RWPE1 (cell line): Measurements from ENCODE around the gene SORCS1.

Source experiments
- CTCF ChIA-PET: fragments of 350-600 bp; sonication (Branson Sonifier 250); formaldehyde crosslinking; extraction: SDS; loops from one replicate; lab custom pipeline; 2021; lab: Yijun Ruan, JAX
- POLR2A ChIA-PET: fragments of 400-600 bp; formaldehyde crosslinking; extraction: SDS; loops from one replicate; lab custom pipeline; 2020; ENCODE audit warnings: antibody characterized with exemption; ENCODE audit not compliant: low non-redundant PET; lab: Yijun Ruan, JAX
- DNase-seq: peaks from one replicate; pipeline ENCODE4 v3.0.0; 2012; ENCODE audit warnings: low spot score
- H3K27ac ChIP-seq: fragments of 450-650 bp; 2 replicates; pipeline ENCODE4 v1.5.1; 2017
- TF ChIP-seq, protein P1 (sequence below): fragments of 450-650 bp; conservative IDR thresholded peaks from 2 replicates; pipeline ENCODE4 v1.5.1; 2017; ENCODE audit warnings: low read depth, mild to moderate bottlenecking

Gene SORCS1

GRCh38 chr10:106999118-106999707 is 165.3 kb downstream of the SORCS1 start:
- CTCF ChIA-PET: interaction anchor here (0.7 kb wide), 1 partner anchor 1411 kb away, joined by 3 read pairs; no protein-coding TSS in a partner anchor
- POLR2A ChIA-PET: no interaction called here
- TF ChIP-seq, protein P1, sequence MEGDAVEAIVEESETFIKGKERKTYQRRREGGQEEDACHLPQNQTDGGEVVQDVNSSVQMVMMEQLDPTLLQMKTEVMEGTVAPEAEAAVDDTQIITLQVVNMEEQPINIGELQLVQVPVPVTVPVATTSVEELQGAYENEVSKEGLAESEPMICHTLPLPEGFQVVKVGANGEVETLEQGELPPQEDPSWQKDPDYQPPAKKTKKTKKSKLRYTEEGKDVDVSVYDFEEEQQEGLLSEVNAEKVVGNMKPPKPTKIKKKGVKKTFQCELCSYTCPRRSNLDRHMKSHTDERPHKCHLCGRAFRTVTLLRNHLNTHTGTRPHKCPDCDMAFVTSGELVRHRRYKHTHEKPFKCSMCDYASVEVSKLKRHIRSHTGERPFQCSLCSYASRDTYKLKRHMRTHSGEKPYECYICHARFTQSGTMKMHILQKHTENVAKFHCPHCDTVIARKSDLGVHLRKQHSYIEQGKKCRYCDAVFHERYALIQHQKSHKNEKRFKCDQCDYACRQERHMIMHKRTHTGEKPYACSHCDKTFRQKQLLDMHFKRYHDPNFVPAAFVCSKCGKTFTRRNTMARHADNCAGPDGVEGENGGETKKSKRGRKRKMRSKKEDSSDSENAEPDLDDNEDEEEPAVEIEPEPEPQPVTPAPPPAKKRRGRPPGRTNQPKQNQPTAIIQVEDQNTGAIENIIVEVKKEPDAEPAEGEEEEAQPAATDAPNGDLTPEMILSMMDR: no peak
- no peak for DNase-seq
- no peak overlapping the region for H3K27ac ChIP-seq

GRCh38 chr10:106997721-106998120 is 166.8 kb downstream of the SORCS1 start:
- ChIA-PET CTCF (no interaction called here), POLR2A (no interaction called here)
- no peak for DNase-seq
- H3K27ac ChIP-seq: no peak overlapping the region
- TF ChIP-seq, protein P1: no peak

DNA sequence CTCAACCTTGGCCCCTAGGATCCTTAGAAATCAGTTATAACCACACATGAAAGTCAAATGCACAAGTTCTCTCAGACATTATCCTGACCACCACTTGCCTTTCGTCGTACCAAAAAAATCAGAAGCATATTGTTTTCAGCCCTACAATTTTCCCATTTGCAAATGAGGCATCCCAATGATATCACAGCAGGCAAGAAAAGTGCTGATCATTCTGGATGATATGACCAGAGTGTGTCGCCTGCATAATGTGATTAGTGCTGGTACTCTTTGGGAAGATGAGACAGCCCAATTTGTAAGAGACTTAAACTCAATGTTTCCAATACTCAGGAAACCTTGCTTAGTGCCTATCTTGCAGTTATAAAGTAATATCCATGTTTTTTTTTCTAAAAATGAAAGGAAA is 168.0 kb downstream of the SORCS1 start:
- TF ChIP-seq, protein P1: no peak
- no peak for DNase-seq
- ChIA-PET CTCF (interaction anchor here (0.7 kb wide), 1 partner anchor 28 kb away, joined by 3 read pairs; no protein-coding TSS in a partner anchor), POLR2A (no interaction called here)
- no peak overlapping the region for H3K27ac ChIP-seq

DNA sequence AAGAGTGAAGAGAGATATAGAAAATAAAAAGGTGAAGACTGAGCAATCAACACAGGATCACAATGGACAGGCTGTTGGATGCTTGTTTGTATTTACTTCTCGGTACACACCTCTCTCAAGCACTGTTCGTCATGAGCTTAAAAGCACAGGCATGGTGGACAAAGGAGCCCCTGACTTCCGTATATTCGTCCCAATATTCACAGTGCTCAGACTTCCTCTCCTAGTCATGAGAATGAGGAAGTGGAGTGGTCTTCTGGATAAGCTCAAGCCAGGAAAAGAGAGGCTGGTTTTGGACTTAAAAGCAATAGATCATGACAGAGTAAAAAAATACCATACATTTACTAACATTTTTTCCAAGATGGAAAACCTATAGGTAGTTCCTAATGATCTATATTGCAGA is 172.5 kb downstream of the SORCS1 start:
- H3K27ac ChIP-seq: no peak overlapping the region
- CTCF ChIA-PET: no interaction called here
- POLR2A ChIA-PET: no interaction called here
- TF ChIP-seq, protein P1: no peak
- no peak for DNase-seq

DNA sequence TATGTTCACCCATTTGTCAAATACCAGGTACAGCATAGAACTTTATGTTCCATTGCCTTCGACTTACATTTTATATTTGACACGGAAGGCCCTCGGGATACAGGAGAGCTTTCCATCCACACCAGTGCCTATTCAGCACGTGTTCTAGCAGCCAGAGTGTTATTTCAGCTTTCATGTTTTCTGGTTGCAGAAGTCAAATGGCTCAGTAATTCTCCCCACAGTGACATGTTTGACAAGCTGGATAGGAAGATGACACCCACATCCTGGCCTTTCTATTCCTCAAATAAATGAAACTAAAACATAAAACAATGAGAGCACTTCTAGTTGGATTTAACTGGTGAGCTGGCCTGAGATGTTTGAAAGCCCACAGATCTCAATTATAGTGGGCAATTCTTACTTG is 173.4 kb downstream of the SORCS1 start:
- ChIA-PET POLR2A (no interaction called here), CTCF (no interaction called here)
- TF ChIP-seq, protein P1: no peak
- no peak overlapping the region for H3K27ac ChIP-seq
- no peak for DNase-seq

- CTCF ChIA-PET: interaction anchor here (0.6 kb wide), 1 partner anchor 481 kb away, joined by 3 read pairs; no protein-coding TSS in a partner anchor
Observed at GRCh38 chr10:106987362-106987761, 177.1 kb downstream of the SORCS1 start.

More at GRCh38 chr10:106987362-106987761, 177.1 kb downstream of the SORCS1 start:
- POLR2A ChIA-PET: no interaction called here
- no peak overlapping the region for H3K27ac ChIP-seq
- no peak for DNase-seq
- TF ChIP-seq, protein P1: no peak
